ENCODE measurements around the gene NUDT16L1. TPM values are rescaled to one million over a fixed set of nuclear protein-coding genes. Genes with fewer than 3 reads are reported as not detected.

Gene NUDT16L1
- total RNA-seq, 4 donors from 2014 or later = 15.4 to 48.3 (median 33.1) TPM

GRCh38 chr16:4744555-4745273, 51.4 kb downstream of the NUDT16L1 start:
- Histone ChIP-seq H3K36me3 (no peaks in the 10 kb centered on the region), H3K27me3 (no peaks in the 10 kb centered on the region), H3K9me3 (no peaks in the 10 kb centered on the region), H3K4me1 (peaks cover 0 to 8% of the 10 kb centered on the region in 2 donors), H3K27ac (no peak overlapping the region), H3K4me3 (no peak overlapping the region)
- TF ChIP-seq POLR2A (IDR thresholded peaks at IDR 0.05) (no peak), CTCF (IDR thresholded peaks at IDR 0.05) (no peak)
- no peak for DNase-seq
- intact Hi-C loops (cut with DNase I; ENCODE audit: low total_unique reads) = no loop called here

GRCh38 chr16:4745274-4745569, 51.9 kb downstream of the NUDT16L1 start:
- intact Hi-C loops (cut with DNase I; ENCODE audit: low total_unique reads) = no loop called here
- no peak for TF ChIP-seq CTCF (IDR thresholded peaks at IDR 0.05)
- TF ChIP-seq POLR2A (IDR thresholded peaks at IDR 0.05) = no peak
- no peak for DNase-seq
- no peak overlapping the region for H3K4me3 ChIP-seq
- H3K4me1 ChIP-seq = peaks cover 0 to 8% of the 10 kb centered on the region in 2 donors
- no peaks in the 10 kb centered on the region for H3K27me3 ChIP-seq
- no peak overlapping the region for H3K27ac ChIP-seq
- no peaks in the 10 kb centered on the region for H3K9me3 ChIP-seq
- H3K36me3 ChIP-seq = no peaks in the 10 kb centered on the region

Small RNAs within 50 kb of the gene (microRNA-seq; reads per million reads assigned to microRNA genes)
- gene MIR6769A (ENCODE audit: borderline microRNAs expressed, borderline replicate concordance) = not detected

Small RNAs within 50 kb of the gene (small RNA-seq; reads per million reads assigned to genes)
- 0.18 reads per million for gene MIR6769A

Other genes starting within 250 kb of the NUDT16L1 start
- 100 to 1,000 TPM in 1 of 4 donors, 10 to 100 TPM in 3; 37.0 to 320 (median 59.3) TPM for gene NMRAL1, start 218.9 kb upstream of the NUDT16L1 start, total RNA-seq
- gene HMOX2, start 217.2 kb upstream of the NUDT16L1 start, total RNA-seq = 10 to 100 TPM; 13.2 to 43.1 (median 34.1) TPM
- 10 to 100 TPM in 2 of 4 donors, 1 to 10 TPM in 2; 5.0 to 40.6 (median 11.1) TPM for gene CDIP1, start 154.8 kb upstream of the NUDT16L1 start, total RNA-seq
- under 1 TPM in 3 of 4 donors, not detected in 1; 0.26 to 0.35 (median 0.30) TPM for gene C16orf96, start 137.2 kb upstream of the NUDT16L1 start, total RNA-seq
- gene UBALD1, start 78.7 kb upstream of the NUDT16L1 start, total RNA-seq = 10 to 100 TPM in 2 of 4 donors, 1 to 10 TPM in 1, not detected in 1; 2.8 to 31.1 (median 23.5) TPM
- 100 to 1,000 TPM in 1 of 4 donors, 10 to 100 TPM in 3; 19.0 to 107 (median 68.6) TPM for gene MGRN1, start 68.7 kb upstream of the NUDT16L1 start, total RNA-seq
- 10 to 100 TPM in 3 of 4 donors, 1 to 10 TPM in 1; 2.4 to 51.7 (median 33.1) TPM for gene ANKS3, start 40.7 kb downstream of the NUDT16L1 start, total RNA-seq
- gene DNAAF8, start 41.0 kb downstream of the NUDT16L1 start, total RNA-seq = 1 to 10 TPM in 1 of 4 donors, under 1 TPM in 1, not detected in 2; 0.67 to 3.5 TPM
- 10 to 100 TPM; 11.0 to 31.2 (median 20.2) TPM for gene ZNF500, start 73.6 kb downstream of the NUDT16L1 start, total RNA-seq
- gene SEPTIN12, start 94.8 kb downstream of the NUDT16L1 start, total RNA-seq = not detected
- gene SMIM22, start 101.8 kb downstream of the NUDT16L1 start, total RNA-seq = 1 to 10 TPM in 1 of 4 donors, not detected in 3; 4.6 TPM
- gene ROGDI, start 109.1 kb downstream of the NUDT16L1 start, total RNA-seq = 10 to 100 TPM in 3 of 4 donors, 1 to 10 TPM in 1; 7.9 to 70.6 (median 21.5) TPM
- gene GLYR1, start 153.7 kb downstream of the NUDT16L1 start, total RNA-seq = 10 to 100 TPM; 26.6 to 86.3 (median 47.1) TPM
- gene UBN1, start 153.9 kb downstream of the NUDT16L1 start, total RNA-seq = 10 to 100 TPM in 3 of 4 donors, 1 to 10 TPM in 1; 4.9 to 56.2 (median 33.4) TPM
- gene PPL, start 243.6 kb downstream of the NUDT16L1 start, total RNA-seq = 10 to 100 TPM in 3 of 4 donors, 1 to 10 TPM in 1; 8.7 to 39.6 (median 15.2) TPM

Measured in uterus (tissue), 4 donors.